Activated CD8-positive, alpha-beta memory T cell treated with anti-CD3 and anti-CD28 coated beads, Interleukin-2, amount 10 ng/mL, durations not matched to agents 7 days and 5 days (primary cell): Measurements from ENCODE around the gene GPR42. TPM values are rescaled to one million over a fixed set of nuclear protein-coding genes. Genes with fewer than 3 reads are reported as not detected.

ENCODE experiments used
- ATAC-seq: fragments of 150-1000 bp; cut with Tn5 transposase; one replicate; pipeline ENCODE4 v1.10.0; 2021; ENCODE audit warnings: moderate library complexity
- CTCF ChIA-PET: fragments of 350-600 bp; sonication (Branson Sonifier 250); formaldehyde crosslinking; loops from one replicate; lab custom pipeline; 2021; ENCODE audit warnings: antibody characterized with exemption; lab: Charles Lee
- DNase-seq: peaks from one replicate; pipeline ENCODE4 v3.0.0-alpha.2; 2020
- H3K27ac Mint-ChIP-seq: one replicate; pipeline ENCODE4 v1.8.0; 2021; ENCODE audit warnings: mild to moderate bottlenecking, mixed read lengths
- H3K27me3 Mint-ChIP-seq: one replicate; pipeline ENCODE4 v1.8.0; 2021; ENCODE audit warnings: mixed read lengths
- H3K36me3 Mint-ChIP-seq: one replicate; pipeline ENCODE4 v1.8.0; 2021; ENCODE audit warnings: mild to moderate bottlenecking, mixed read lengths
- H3K4me1 Mint-ChIP-seq: one replicate; pipeline ENCODE4 v1.8.0; 2021; ENCODE audit warnings: mixed read lengths
- H3K4me3 Mint-ChIP-seq: one replicate; pipeline ENCODE4 v1.8.0; 2021; ENCODE audit warnings: mild to moderate bottlenecking, moderate library complexity, mixed read lengths
- H3K9me3 Mint-ChIP-seq: one replicate; pipeline ENCODE4 v1.8.0; 2022; ENCODE audit warnings: low read depth, mixed read lengths
- total RNA-seq, 2 experiments: library from RNA; stranded (reverse); gene quantifications; one replicate each; pipeline ENCODE4 v1.2.3, GENCODE V29; 2021

Gene GPR42
- total RNA-seq, 2 experiments from 2014 or later = 0.12 TPM; not detected in 1

DNA sequence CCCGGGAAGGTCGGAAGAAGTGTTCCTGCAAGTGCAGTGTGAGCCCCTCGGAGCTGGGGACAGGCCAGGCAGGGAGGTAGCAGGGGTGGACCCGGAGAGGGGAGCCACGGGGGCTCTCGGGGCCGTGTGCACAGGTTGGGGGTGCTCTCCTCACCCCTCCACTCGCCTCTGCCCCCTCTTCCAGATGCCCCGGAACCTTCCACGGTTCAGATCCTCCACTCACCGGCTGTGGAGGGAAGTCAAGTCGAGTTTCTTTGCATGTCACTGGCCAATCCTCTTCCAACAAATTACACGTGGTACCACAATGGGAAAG, 32.9 kb upstream of the GPR42 start:
- no peak for ATAC-seq
- Mint-ChIP-seq H3K4me1 (peaks cover 7% of the 10 kb centered on the region), H3K27ac (no peak overlapping the region), H3K4me3 (no peak overlapping the region), H3K27me3 (peaks cover 24% of the 10 kb centered on the region), H3K9me3 (no peaks in the 10 kb centered on the region), H3K36me3 (no peaks in the 10 kb centered on the region)
- CTCF ChIA-PET = no interaction called here
- DNase-seq = no peak

DNA sequence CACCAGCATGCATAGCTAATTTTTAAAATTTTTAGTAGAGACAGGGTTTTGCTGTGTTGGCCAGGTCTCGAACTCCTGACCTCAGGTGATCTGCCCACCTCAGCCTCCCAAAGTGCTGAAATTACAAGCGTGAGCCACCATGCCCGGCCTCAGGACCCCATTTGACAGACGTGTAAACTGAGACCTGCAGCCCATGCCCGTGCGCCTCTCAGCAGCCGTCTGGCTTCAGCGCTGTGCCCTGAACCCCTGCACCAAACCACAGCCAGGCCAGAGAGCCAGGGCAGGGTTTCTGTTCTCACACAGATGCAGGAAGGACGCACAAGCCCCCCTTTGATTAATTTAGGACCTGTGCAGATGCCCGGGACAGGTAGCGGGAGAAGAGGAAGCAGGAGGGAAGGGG, 30.4 kb upstream of the GPR42 start:
- peaks cover 32% of the 10 kb centered on the region for H3K27me3 Mint-ChIP-seq
- no peak overlapping the region for H3K27ac Mint-ChIP-seq
- H3K36me3 Mint-ChIP-seq = no peaks in the 10 kb centered on the region
- no peaks in the 10 kb centered on the region for H3K9me3 Mint-ChIP-seq
- ATAC-seq = no peak
- DNase-seq = no peak
- CTCF ChIA-PET = interaction anchor here (1.0 kb wide), 1 partner anchor 170 kb away, joined by 3 read pairs; no protein-coding TSS in a partner anchor
- no peaks in the 10 kb centered on the region for H3K4me1 Mint-ChIP-seq
- H3K4me3 Mint-ChIP-seq = no peak overlapping the region

DNA sequence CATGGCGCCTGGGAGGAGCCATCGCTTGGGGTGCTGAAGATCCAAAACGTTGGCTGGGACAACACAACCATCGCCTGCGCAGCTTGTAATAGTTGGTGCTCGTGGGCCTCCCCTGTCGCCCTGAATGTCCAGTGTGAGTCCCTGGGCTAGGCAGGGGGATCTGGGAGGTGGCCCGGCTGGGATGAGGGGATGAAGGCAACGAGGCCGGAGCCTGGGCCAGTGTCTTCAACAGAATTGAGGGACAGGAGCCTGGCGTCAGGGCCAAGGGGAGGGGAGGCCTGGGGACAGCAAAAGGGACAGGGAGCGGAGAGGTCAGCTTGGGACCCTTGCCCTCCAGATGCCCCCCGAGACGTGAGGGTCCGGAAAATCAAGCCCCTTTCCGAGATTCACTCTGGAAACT, 29.9 kb upstream of the GPR42 start:
- Mint-ChIP-seq H3K4me1 (peaks cover 5% of the 10 kb centered on the region), H3K4me3 (no peak overlapping the region), H3K27me3 (peaks cover 38% of the 10 kb centered on the region), H3K27ac (no peak overlapping the region), H3K36me3 (no peaks in the 10 kb centered on the region), H3K9me3 (no peaks in the 10 kb centered on the region)
- no peak for ATAC-seq
- CTCF ChIA-PET = no interaction called here
- no peak for DNase-seq

DNA sequence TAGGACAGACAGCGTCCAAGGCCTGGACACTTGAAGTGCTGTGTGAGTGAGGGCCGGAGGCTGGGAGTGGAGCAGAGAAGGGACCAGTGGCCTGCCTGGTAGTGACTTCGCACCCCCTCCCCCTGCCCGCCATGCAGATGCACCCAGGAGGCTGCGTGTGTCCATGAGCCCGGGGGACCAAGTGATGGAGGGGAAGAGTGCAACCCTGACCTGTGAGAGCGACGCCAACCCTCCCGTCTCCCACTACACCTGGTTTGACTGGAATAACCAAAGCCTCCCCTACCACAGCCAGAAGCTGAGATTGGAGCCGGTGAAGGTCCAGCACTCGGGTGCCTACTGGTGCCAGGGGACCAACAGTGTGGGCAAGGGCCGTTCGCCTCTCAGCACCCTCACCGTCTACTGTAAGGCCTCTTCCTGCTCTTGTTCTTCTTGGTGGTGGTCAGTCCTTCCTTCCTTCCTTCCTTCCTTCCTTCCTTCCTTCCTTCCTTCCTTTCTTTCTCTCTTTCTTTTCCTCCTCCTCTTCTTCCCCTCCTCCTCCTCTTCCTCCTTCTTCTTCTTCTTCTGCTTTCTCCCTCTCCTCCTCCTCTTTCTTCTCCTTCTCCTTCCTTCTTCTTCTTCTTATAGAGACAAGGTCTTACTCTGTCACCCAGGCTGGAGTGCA, 29.2 kb upstream of the GPR42 start:
- H3K36me3 Mint-ChIP-seq = no peaks in the 10 kb centered on the region
- DNase-seq (no peak), ATAC-seq (no peak)
- CTCF ChIA-PET = no interaction called here
- peaks cover 12% of the 10 kb centered on the region for H3K4me1 Mint-ChIP-seq
- no peak overlapping the region for H3K4me3 Mint-ChIP-seq
- peaks cover 41% of the 10 kb centered on the region for H3K27me3 Mint-ChIP-seq
- H3K9me3 Mint-ChIP-seq = no peaks in the 10 kb centered on the region
- no peak overlapping the region for H3K27ac Mint-ChIP-seq

DNA sequence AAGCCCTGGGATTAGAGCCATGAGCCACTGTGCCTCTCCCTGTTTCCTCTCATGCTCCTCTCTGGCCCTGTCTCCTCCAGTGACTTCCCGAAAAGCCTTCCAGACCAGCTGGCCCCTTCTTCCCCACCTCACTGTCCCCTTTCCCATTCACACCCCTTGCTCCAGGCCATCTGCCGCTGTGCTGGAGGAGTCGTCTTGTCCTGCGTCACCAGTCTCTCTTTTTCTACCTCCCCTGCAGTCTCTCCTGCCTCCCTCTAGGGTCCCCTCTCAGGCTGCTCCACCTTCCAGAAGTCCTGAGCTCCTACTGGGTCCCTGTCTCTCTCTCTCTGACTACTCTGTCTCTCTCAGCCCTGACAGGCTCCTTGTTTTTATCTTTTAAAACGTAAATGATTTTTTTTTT, 28.4 kb upstream of the GPR42 start:
- no peak for ATAC-seq
- Mint-ChIP-seq H3K4me3 (no peak overlapping the region), H3K4me1 (peaks cover 19% of the 10 kb centered on the region), H3K27ac (no peak overlapping the region), H3K27me3 (peaks cover 44% of the 10 kb centered on the region), H3K36me3 (no peaks in the 10 kb centered on the region), H3K9me3 (no peaks in the 10 kb centered on the region)
- DNase-seq = no peak
- CTCF ChIA-PET = no interaction called here

DNA sequence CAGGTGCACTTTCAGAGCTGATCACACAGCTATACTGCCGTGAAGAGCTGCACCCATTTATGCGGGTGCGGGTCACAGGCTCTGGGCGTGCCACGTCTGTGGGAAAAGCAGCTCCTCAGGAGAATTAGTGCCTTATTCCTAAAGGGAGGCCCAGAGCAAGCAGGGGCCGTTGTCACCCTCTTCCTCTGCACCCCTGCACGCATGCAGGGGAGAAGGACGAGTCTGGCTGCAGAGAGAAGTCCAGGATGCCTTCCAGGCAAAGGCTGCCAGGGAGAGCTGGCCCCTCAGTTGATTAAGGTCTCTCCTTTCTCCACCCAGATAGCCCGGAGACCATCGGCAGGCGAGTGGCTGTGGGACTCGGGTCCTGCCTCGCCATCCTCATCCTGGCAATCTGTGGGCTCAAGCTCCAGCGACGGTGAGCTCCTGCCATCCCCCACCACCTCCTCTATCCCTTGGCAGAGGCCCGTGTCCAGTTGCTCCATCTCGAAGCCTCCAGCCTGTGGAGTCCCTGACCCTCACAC, 26.3 kb upstream of the GPR42 start:
- H3K4me1 Mint-ChIP-seq = peaks cover 27% of the 10 kb centered on the region
- DNase-seq = peak; percentile 28
- ATAC-seq = no peak
- H3K4me3 Mint-ChIP-seq = no peak overlapping the region
- H3K36me3 Mint-ChIP-seq = no peaks in the 10 kb centered on the region
- H3K27me3 Mint-ChIP-seq = peaks cover 55% of the 10 kb centered on the region
- H3K9me3 Mint-ChIP-seq = no peaks in the 10 kb centered on the region
- CTCF ChIA-PET = interaction anchor here (1.0 to 2.4 kb wide), 2 partner anchors 8 to 150 kb away, joined by 4 to 6 read pairs; no protein-coding TSS in a partner anchor
- no peak overlapping the region for H3K27ac Mint-ChIP-seq

DNA sequence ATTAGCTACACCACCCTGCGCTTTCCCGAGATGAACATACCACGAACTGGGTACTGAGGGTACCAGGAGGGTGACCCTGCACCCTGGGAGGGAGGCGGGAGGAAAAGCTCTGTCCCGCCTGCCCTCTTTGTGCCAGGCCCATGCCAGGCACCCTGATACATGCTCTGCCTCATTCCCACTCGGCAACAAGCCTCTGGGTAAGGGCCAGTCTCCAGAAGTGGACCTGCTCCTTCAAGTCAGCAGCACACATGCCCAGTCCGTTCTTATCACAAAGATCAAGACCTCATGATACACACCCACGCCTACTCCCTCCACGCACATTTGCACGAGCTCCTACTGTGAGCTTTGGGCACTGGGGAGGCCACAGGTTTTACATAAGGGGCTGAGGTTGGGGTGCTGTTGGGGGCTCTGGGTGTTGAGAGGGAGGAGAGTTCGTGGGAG, 25.2 kb upstream of the GPR42 start:
- Mint-ChIP-seq H3K36me3 (no peaks in the 10 kb centered on the region), H3K9me3 (no peaks in the 10 kb centered on the region), H3K27ac (no peak overlapping the region), H3K4me3 (no peak overlapping the region), H3K27me3 (peaks cover 56% of the 10 kb centered on the region), H3K4me1 (peaks cover 27% of the 10 kb centered on the region)
- peak; percentile 36 for DNase-seq
- no peak for ATAC-seq
- CTCF ChIA-PET = interaction anchor here (2.4 kb wide), 1 partner anchor 149 kb away, joined by 6 read pairs; no protein-coding TSS in a partner anchor

DNA sequence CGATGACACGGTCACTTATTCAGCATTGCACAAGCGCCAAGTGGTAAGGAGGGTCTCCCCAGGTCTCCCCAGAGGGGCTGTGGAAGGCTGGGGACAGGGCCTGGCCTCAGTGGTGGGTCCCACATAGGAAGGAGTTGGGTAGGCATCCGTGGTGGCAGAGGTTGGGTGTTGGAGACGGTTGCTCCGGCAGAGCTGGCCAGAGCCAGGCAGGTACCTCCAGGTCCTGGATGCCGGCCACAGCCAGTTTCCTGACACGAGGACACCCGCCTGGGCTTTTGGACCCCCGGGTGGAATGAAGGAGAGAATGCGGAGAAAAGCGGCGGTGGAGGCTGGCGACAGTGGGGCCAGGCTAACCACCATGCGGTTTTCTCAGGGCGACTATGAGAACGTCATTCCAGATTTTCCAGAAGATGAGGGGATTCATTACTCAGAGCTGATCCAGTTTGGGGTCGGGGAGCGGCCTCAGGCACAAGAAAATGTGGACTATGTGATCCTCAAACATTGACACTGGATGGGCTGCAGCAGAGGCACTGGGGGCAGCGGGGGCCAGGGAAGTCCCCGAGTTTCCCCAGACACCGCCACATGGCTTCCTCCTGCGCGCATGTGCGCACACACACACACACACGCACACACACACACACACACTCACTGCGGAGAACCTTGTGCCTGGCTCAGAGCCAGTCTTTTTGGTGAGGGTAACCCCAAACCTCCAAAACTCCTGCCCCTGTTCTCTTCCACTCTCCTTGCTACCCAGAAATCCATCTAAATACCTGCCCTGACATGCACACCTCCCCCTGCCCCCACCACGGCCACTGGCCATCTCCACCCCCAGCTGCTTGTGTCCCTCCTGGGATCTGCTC, 24.4 kb upstream of the GPR42 start:
- Mint-ChIP-seq H3K9me3 (no peaks in the 10 kb centered on the region), H3K4me1 (peaks cover 27% of the 10 kb centered on the region), H3K36me3 (no peaks in the 10 kb centered on the region), H3K4me3 (no peak overlapping the region), H3K27me3 (peaks cover 56% of the 10 kb centered on the region), H3K27ac (peak overlapping the region; percentile 17)
- DNase-seq = peak; percentile 73
- peak; percentile 46 for ATAC-seq
- CTCF ChIA-PET = interaction anchor here (1.1 to 2.4 kb wide), 6 partner anchors 10 to 149 kb away, joined by 3 to 8 read pairs (median 6); no protein-coding TSS in a partner anchor

DNA sequence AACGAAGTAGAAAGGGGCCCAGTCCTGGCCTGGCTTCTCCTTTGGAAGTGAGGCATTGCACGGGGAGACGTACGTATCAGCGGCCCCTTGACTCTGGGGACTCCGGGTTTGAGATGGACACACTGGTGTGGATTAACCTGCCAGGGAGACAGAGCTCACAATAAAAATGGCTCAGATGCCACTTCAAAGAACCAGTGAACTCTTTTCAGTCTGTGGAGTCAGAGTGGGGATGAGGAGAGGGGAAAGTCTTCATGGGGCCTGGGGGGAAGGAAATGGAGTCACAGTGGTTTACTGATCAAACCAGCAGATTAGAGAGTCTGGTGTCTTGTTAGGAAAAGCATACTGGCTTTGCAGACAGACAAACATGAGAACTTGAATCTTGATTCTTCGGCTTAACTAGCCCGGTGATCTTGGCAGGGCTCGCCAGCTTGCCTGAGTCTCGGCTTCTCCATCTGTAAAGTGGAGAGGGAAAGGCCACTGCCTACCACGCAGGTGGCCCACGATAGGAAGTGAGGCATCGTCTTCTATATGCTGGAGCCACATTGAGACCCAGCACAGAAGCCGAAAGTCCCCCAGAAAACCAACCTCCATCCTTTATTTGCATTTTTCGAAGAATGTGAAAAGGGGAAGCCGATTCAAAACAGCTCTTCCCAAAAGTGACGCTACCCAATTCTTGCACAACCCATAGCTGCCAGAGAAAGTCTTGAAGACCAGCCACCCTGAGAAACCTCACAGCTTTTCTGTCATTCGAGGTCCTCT, 23.5 kb upstream of the GPR42 start, which contains the start of gene FFAR1:
Gene FFAR1 (plus strand): TSS at position 732 of the 759 bp plus-strand sequence. CDS start 3,650 bp downstream, outside the sequence.
- peak; percentile 54 for DNase-seq
- CTCF ChIA-PET = interaction anchor here (1.1 to 1.8 kb wide), 5 partner anchors 9 to 148 kb away, joined by 3 to 8 read pairs (median 6); no protein-coding TSS in a partner anchor

DNA sequence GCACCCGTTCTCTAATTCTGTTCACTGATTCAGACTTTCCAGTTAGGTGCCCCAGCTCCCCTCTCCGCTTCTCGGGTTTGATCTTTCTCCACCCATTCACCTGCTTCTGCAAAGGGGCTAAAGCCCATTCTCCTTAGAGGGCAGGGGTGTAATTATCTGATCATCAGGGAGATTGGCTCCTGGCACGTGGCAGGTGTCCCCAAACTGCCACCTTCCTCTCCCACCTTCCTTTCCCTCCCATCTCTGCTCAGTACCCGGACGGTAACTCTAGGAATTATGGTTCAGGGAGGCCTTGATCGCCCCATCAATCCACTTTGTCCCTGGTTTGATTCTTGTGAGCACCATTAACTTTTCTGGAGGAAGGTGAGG, 23.0 kb upstream of the GPR42 start:
- CTCF ChIA-PET = interaction anchor here (1.1 to 1.8 kb wide), 5 partner anchors 9 to 147 kb away, joined by 3 to 8 read pairs (median 6); no protein-coding TSS in a partner anchor
- no peak for DNase-seq
- Mint-ChIP-seq H3K4me3 (no peak overlapping the region), H3K27ac (no peak overlapping the region), H3K9me3 (no peaks in the 10 kb centered on the region), H3K36me3 (no peaks in the 10 kb centered on the region), H3K4me1 (peaks cover 31% of the 10 kb centered on the region), H3K27me3 (peaks cover 51% of the 10 kb centered on the region)
- no peak for ATAC-seq

More for the DNA sequence above, 23.5 kb upstream of the GPR42 start, which contains the start of gene FFAR1:
- H3K4me3 Mint-ChIP-seq = no peak within 1 kb of the TSS
- H3K4me1 Mint-ChIP-seq = peaks cover 27% of the 10 kb centered on the region
- peak; percentile 50 for ATAC-seq
- H3K27ac Mint-ChIP-seq = peak within 1 kb of the TSS; percentile 50
- no peaks in the 10 kb centered on the region for H3K36me3 Mint-ChIP-seq
- no peaks in the 10 kb centered on the region for H3K9me3 Mint-ChIP-seq
- peaks cover 54% of the 10 kb centered on the region for H3K27me3 Mint-ChIP-seq

DNA sequence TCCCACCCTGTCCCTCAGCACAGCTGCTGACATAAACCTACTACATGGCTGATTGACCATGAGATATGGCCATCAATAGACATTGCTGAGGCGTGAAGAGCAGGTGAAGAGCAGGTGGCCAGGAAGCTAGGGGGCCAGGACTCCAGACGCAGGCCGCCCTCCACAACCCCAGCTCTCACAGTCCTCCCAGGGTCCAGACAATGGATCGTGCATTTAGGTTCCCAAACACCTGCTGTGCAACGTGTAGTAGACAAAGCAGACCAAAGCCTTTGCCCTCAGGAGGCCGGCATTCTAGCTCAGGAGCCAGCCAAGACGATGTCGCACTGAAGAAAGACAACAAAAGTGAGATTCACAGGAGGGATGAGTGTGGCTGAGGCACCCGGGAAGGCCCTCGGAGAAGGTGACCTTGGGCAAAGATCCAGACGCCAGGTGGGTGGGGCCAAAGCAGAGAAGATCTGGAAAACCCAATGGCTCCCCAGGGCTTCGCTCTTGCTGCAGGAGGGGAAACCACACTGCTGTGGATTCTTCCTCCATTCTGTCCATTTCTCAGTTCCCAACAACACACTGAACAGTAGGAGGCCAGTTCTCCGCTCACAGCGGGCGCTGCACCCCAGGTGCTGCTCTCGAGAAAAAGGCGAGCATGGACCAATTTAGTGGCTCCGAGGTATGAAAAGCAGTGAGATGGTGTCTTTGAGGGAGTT, 21.8 kb upstream of the GPR42 start:
- peaks cover 33% of the 10 kb centered on the region for H3K4me1 Mint-ChIP-seq
- H3K36me3 Mint-ChIP-seq = no peaks in the 10 kb centered on the region
- H3K27ac Mint-ChIP-seq = no peak overlapping the region
- no peak for ATAC-seq
- DNase-seq = peak; percentile 29
- H3K27me3 Mint-ChIP-seq = peaks cover 47% of the 10 kb centered on the region
- CTCF ChIA-PET = interaction anchor here (0.9 to 3.2 kb wide), 4 partner anchors 13 to 161 kb away, joined by 3 to 15 read pairs (median 3); no protein-coding TSS in a partner anchor
- H3K9me3 Mint-ChIP-seq = no peaks in the 10 kb centered on the region
- H3K4me3 Mint-ChIP-seq = no peak overlapping the region
